GM12878 (cell line): ENCODE data around the gene PCSK5. TPM values are rescaled to one million over a fixed set of nuclear protein-coding genes. Genes with fewer than 3 reads are reported as not detected.

Source experiments
- ATAC-seq: fragments of 200-7000 bp; cut with Tn5 transposase; 3 replicates; pipeline ENCODE4 v1.9.1; 2020; ENCODE audit warnings: mild to moderate bottlenecking, moderate library complexity
- BruUV-seq: library from RNA; stranded (reverse); fragments of 400-500 nt; replicated peaks from 2 replicates; lab custom pipeline; 2021; lab: Mats Ljungman, UMichigan
- CTCF ChIA-PET: fragments of 300-600 bp; sonication (Branson Sonifier 250); formaldehyde crosslinking; extraction: SDS; loops from one replicate; lab custom pipeline; 2021; ENCODE audit warnings: inconsistent platforms; lab: Yijun Ruan, JAX
- POLR2A ChIA-PET: fragments of 350-600 bp; formaldehyde crosslinking; extraction: SDS; loops from one replicate; lab custom pipeline; 2021; ENCODE audit warnings: inconsistent platforms; lab: Charles Lee
- RAD21 ChIA-PET: fragments of 300-600 bp; sonication (Branson Sonifier 250); formaldehyde crosslinking; loops from one replicate; lab custom pipeline; 2023; ENCODE audit warnings: antibody characterized with exemption; ENCODE audit not compliant: unreplicated experiment; lab: Charles Lee
- SMC1A ChIA-PET: fragments of 300-600 bp; sonication (Branson Sonifier 250); formaldehyde crosslinking; loops from one replicate; lab custom pipeline; 2023; ENCODE audit not compliant: unreplicated experiment, uncharacterized antibody; lab: Charles Lee
- DNase-seq: peaks from one replicate; pipeline ENCODE4 v3.0.0-alpha.2; 2011; ENCODE audit warnings: low read depth, low spot score
- FAIRE-seq: peaks from 3 replicates; lab custom pipeline; 2011; peaks lifted over from hg19 to GRCh38; lab: Jason Lieb, UNC
- H2AFZ ChIP-seq: 2 replicates; pipeline ENCODE4 v1.6.0; 2011; ENCODE audit warnings: low read depth, low read length, control low read depth; ENCODE audit not compliant: control insufficient read depth
- H3K27ac ChIP-seq: 2 replicates; pipeline ENCODE4 v1.5.1; 2011; ENCODE audit warnings: control low read depth; ENCODE audit not compliant: control insufficient read depth, insufficient read depth
- H3K27me3 ChIP-seq, 2 experiments: replicated peaks in 1 of 2; 2 replicates each; pipeline versions ENCODE4 v1.6.0 to v1.6.1; 2011; ENCODE audit warnings: low read length in 1 of 2; ENCODE audit not compliant: control insufficient read depth in 2 of 2, insufficient read depth in 2 of 2
- H3K36me3 ChIP-seq, 2 experiments: 2 replicates each; pipeline ENCODE4 v1.5.1; 2011; ENCODE audit warnings: low read length in 1 of 2; ENCODE audit not compliant: control insufficient read depth in 2 of 2, insufficient read depth in 2 of 2
- H3K4me1 ChIP-seq: 2 replicates; pipeline ENCODE4 v1.6.1; 2011; ENCODE audit warnings: mild to moderate bottlenecking, low read length, moderate library complexity, mixed read lengths; ENCODE audit not compliant: control insufficient read depth, insufficient read depth
- H3K4me2 ChIP-seq: 2 replicates; pipeline ENCODE4 v1.6.0; 2011; ENCODE audit warnings: control low read depth; ENCODE audit not compliant: control insufficient read depth, insufficient read depth
- H3K4me3 ChIP-seq: fragments of 200-600 bp; sonication (generic); 2 replicates; pipeline ENCODE4 v1.5.1; 2016
- H3K79me2 ChIP-seq: 2 replicates; pipeline ENCODE4 v1.6.0; 2011; ENCODE audit warnings: low read length; ENCODE audit not compliant: control insufficient read depth, insufficient read depth
- H3K9ac ChIP-seq: 2 replicates; pipeline ENCODE4 v1.8.0; 2011; ENCODE audit warnings: low read length, control low read depth, mixed read lengths; ENCODE audit not compliant: control insufficient read depth, insufficient read depth
- H3K9me3 ChIP-seq: replicated peaks from 3 replicates; pipeline ENCODE4 v1.5.1; 2011; ENCODE audit warnings: mild to moderate bottlenecking, low read length; ENCODE audit not compliant: control insufficient read depth, insufficient read depth
- H4K20me1 ChIP-seq: 2 replicates; pipeline ENCODE4 v1.6.0; 2011; ENCODE audit not compliant: control insufficient read depth, insufficient read depth
- CBX5 ChIP-seq: sonication (generic); IDR thresholded peaks from 2 replicates; pipeline ENCODE4 v1.6.1; 2016; ENCODE audit warnings: low read depth, moderate library complexity, mild to moderate bottlenecking, inconsistent platforms
- CHD4 ChIP-seq: fragments of 200-600 bp; sonication (generic); IDR thresholded peaks from 2 replicates; pipeline ENCODE4 v1.6.1; 2016; ENCODE audit warnings: mild to moderate bottlenecking
- ETV6 ChIP-seq, 2 experiments: fragments of 450-650 bp in 1 of 2; IDR thresholded peaks in 1 of 2; conservative IDR thresholded peaks in 1 of 2; 2 replicates each; pipeline ENCODE4 v1.6.1; 2014; ENCODE audit warnings: antibody characterized with exemption in 1 of 2, borderline replicate concordance in 1 of 2, low read depth in 1 of 2, mild to moderate bottlenecking in 1 of 2, moderate library complexity in 1 of 2
- MLLT1 ChIP-seq: fragments of 450-650 bp; IDR thresholded peaks from 2 replicates; pipeline ENCODE4 v1.6.1; 2016; ENCODE audit warnings: mild to moderate bottlenecking
- MTA3 ChIP-seq: IDR thresholded peaks from 2 replicates; pipeline ENCODE4 v1.6.1; 2012; ENCODE audit warnings: low read length, inconsistent platforms, borderline replicate concordance
- NRF1 ChIP-seq: conservative IDR thresholded peaks from 2 replicates; pipeline ENCODE4 v1.6.1; 2011; ENCODE audit warnings: mild to moderate bottlenecking, low read depth, low read length, improper control_type of control experiment
- PKNOX1 ChIP-seq: fragments of 450-650 bp; IDR thresholded peaks from 2 replicates; pipeline ENCODE4 v1.6.1; 2016; ENCODE audit warnings: mild to moderate bottlenecking
- SIX5 ChIP-seq: IDR thresholded peaks from 2 replicates; pipeline ENCODE4 v1.6.1; 2011; ENCODE audit warnings: mild to moderate bottlenecking, low read depth, low read length, moderate library complexity; ENCODE audit not compliant: severe bottlenecking
- SMC3 ChIP-seq: IDR thresholded peaks from 2 replicates; pipeline ENCODE4 v1.6.1; 2011; ENCODE audit warnings: low read length, improper control_type of control experiment, borderline replicate concordance
- STAT3 ChIP-seq: IDR thresholded peaks from 2 replicates; pipeline ENCODE4 v1.6.1; 2011; ENCODE audit warnings: low read depth, low read length, improper control_type of control experiment
- SUPT20H ChIP-seq: IDR thresholded peaks from 2 replicates; pipeline ENCODE4 v1.6.1; 2011; ENCODE audit warnings: low read depth, mild to moderate bottlenecking, low read length, moderate library complexity, borderline replicate concordance; ENCODE audit not compliant: control insufficient read depth
- SUZ12 ChIP-seq: fragments of 200-600 bp; sonication (generic); IDR thresholded peaks from one replicate; pipeline ENCODE4 v1.6.1; 2018; ENCODE audit warnings: antibody characterized with exemption, mild to moderate bottlenecking; ENCODE audit not compliant: unreplicated experiment
- ZNF274 ChIP-seq: IDR thresholded peaks from one replicate; pipeline ENCODE4 v1.8.0; 2011; ENCODE audit not compliant: insufficient read length, insufficient read depth
- WGBS: methylation state at CpG from one replicate; pipeline ENCODE4 v1.1.6; 2016; ENCODE audit warnings: low lambda C conversion rate; ENCODE audit not compliant: insufficient replicate concordance, insufficient coverage; ENCODE audit errors: missing lambda C conversion rate; 5-methylcytosine and 5-hydroxymethylcytosine counted together
- in situ Hi-C: fragments of 300-500 bp; cut with MboI; formaldehyde crosslinking; loops from 9 replicates; pipeline ENCODE4 v1.14.3; 2018; ENCODE audit warnings: mixed read lengths
- intact Hi-C: fragments of 100-400 bp; cut with micrococcal nuclease; formaldehyde crosslinking; loops from one replicate; pipeline ENCODE4 v1.14.2; 2022; ENCODE audit not compliant: unreplicated experiment
- polyA plus RNA-seq, 11 experiments: library from polyadenylated mRNA; depleted of rRNA in 4 of 11; unstranded in 6 of 11; stranded (reverse) in 5 of 11; fragments of >200 nt; fragmentation: Nextera tagmentation in 4 of 11; fragmentation: Illumina TruSeq in 1 of 11; extraction: Ambion mirVana in 4 of 11; extraction: Trizol in 1 of 11; gene quantifications; 1 replicate in 1 of 11; 2 replicates in 10 of 11; pipeline versions ENCODE4 v1.2.1 to v1.2.3, GENCODE V29; 2011 to 2016; ENCODE audit warnings: inconsistent platforms in 2 of 11, missing spikeins in 2 of 11, low read depth in 1 of 11
- total RNA-seq, 4 experiments: library from RNA; depleted of rRNA in 3 of 4; stranded (reverse); fragments of >200 nt in 3 of 4; fragmentation: Illumina TruSeq in 1 of 4; extraction: Trizol in 1 of 4; gene quantifications; 2 replicates each; pipeline versions ENCODE4 v1.2.1 to v1.2.3, GENCODE V29; 2013 to 2021
- TF ChIP-seq, protein P1 (sequence below): IDR thresholded peaks from 2 replicates; pipeline ENCODE4 v1.6.1; 2012; ENCODE audit warnings: low read depth, low read length, improper control_type of control experiment

Gene PCSK5
- total and polyA plus RNA-seq, 10 of the 15 experiments (the other 5 are each of a cell fraction or from before 2014, with no cell fraction given), result 0.01 to 0.13 (median 0.04) TPM; not detected in 3

GRCh38 chr9:75975071-75975470 is 84.6 kb downstream of the PCSK5 start:
- H2AFZ ChIP-seq, result no peak overlapping the region
- no peaks in the 10 kb centered on the region for H3K79me2 ChIP-seq
- H3K36me3 ChIP-seq, result no peaks in the 10 kb centered on the region
- intact Hi-C loops (no loop called here), in situ Hi-C loops (no loop called here)
- H3K27ac ChIP-seq, result no peak overlapping the region
- no peak overlapping the region for H3K4me2 ChIP-seq
- WGBS, result 46% methylated on average over 2 of the region's 2 CpGs
- ChIA-PET RAD21 (no interaction called here), CTCF (interaction anchor here (0.8 kb wide), 1 partner anchor 683 kb away, joined by 4 read pairs; no protein-coding TSS in a partner anchor), SMC1A (interaction anchor here (0.7 kb wide), 1 partner anchor 328 kb away, joined by 3 read pairs; no protein-coding TSS in a partner anchor), POLR2A (no interaction called here)
- ATAC-seq (no peak), FAIRE-seq (no peak), DNase-seq (no peak)
- no peak overlapping the region for H3K4me3 ChIP-seq
- H4K20me1 ChIP-seq, result no peaks in the 10 kb centered on the region
- H3K9ac ChIP-seq, result no peak overlapping the region
- H3K4me1 ChIP-seq, result no peaks in the 10 kb centered on the region
- H3K9me3 ChIP-seq, result no peaks in the 10 kb centered on the region
- H3K27me3 ChIP-seq, result no peaks in the 10 kb centered on the region
- TF ChIP-seq, protein P1, sequence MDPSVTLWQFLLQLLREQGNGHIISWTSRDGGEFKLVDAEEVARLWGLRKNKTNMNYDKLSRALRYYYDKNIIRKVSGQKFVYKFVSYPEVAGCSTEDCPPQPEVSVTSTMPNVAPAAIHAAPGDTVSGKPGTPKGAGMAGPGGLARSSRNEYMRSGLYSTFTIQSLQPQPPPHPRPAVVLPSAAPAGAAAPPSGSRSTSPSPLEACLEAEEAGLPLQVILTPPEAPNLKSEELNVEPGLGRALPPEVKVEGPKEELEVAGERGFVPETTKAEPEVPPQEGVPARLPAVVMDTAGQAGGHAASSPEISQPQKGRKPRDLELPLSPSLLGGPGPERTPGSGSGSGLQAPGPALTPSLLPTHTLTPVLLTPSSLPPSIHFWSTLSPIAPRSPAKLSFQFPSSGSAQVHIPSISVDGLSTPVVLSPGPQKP, result no peak
- no peak for TF ChIP-seq PKNOX1
- BruUV-seq, result no TSS peak

DNA sequence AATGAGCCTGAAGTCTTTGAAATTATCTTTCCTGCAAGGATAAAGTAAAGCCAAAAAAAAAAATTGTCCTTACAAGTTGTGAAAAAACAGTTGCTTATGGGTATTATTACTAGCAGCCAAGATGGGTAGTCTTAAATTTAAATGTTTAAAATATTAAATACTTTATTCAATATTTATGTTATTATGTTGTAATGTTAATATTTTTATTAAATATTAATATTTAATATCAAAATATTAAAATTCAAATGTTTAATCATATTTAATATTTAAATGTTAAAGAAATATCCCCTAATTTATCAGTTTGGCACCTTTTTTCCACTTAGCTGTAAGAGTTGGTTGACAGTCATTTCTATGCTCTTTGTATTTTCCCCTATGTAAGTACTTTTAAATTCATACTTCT is 86.1 kb downstream of the PCSK5 start:
- H3K27me3 ChIP-seq, result no peaks in the 10 kb centered on the region
- in situ Hi-C loops, result no loop called here
- H3K9ac ChIP-seq, result no peak overlapping the region
- CTCF ChIA-PET, result no interaction called here
- H3K4me2 ChIP-seq, result no peak overlapping the region
- no peaks in the 10 kb centered on the region for H4K20me1 ChIP-seq
- RAD21 ChIA-PET, result no interaction called here
- intact Hi-C loops, result no loop called here
- H3K79me2 ChIP-seq, result no peaks in the 10 kb centered on the region
- SMC1A ChIA-PET, result no interaction called here
- no peak for ATAC-seq
- H3K4me3 ChIP-seq, result no peak overlapping the region
- POLR2A ChIA-PET, result no interaction called here
- H3K4me1 ChIP-seq, result no peaks in the 10 kb centered on the region
- no TSS peak for BruUV-seq
- no peak overlapping the region for H2AFZ ChIP-seq
- H3K36me3 ChIP-seq, result no peaks in the 10 kb centered on the region
- no peak for FAIRE-seq
- H3K9me3 ChIP-seq, result no peaks in the 10 kb centered on the region
- DNase-seq, result no peak
- no peak overlapping the region for H3K27ac ChIP-seq
- TF ChIP-seq MTA3 (no peak), SIX5 (no peak), CHD4 (no peak), MLLT1 (no peak), NRF1 (no peak), CBX5 (no peak), SMC3 (no peak), STAT3 (no peak), SUPT20H (no peak), ETV6 (conservative IDR thresholded peaks at IDR 0.05 in 1 of 2, IDR thresholded peaks at IDR 0.05 in 1 of 2; ENCODE audit: borderline replicate concordance in 1 of 2, low read depth in 1 of 2) (no peak), ZNF274 (no peak), SUZ12 (no peak)
